ENCODE results near the gene ARHGAP20.

DNA sequence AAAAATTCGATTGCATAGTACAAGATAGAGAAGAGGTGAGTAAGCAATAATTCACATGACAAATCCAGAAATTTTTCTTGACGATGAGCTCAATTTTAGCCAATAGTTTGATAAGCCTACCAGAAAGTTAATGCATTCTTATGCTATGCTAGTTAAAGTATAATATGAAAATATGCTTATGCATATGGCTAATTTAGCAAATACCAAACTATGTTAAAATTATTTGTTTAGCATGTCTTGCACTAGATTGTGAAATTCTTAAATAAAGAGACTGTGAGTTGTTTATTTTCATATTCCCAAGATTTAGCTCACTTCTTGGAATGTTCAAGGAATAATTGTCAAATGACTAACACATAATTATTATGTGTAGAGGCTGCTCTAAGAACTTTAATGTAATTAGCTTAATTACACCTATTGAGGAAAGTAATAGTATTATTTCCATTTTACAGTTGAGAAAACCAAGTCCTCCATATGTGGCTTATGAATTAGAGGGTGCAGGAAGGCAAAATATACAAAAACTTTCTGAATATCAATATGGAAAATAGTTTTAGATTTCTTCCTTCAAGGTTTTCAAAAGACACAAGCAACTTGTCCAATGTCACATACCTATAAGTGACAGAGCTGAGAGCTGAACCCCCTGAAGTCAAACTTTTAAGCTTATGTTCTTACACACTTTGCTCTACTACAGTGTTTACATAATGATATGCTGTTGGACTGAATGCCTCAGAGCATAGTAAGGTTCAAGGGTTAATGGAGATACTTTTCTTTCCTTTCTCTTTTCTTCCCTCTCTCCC lies 45.9 kb upstream of the ARHGAP20 start:
- TF ChIP-seq, protein P1, sequence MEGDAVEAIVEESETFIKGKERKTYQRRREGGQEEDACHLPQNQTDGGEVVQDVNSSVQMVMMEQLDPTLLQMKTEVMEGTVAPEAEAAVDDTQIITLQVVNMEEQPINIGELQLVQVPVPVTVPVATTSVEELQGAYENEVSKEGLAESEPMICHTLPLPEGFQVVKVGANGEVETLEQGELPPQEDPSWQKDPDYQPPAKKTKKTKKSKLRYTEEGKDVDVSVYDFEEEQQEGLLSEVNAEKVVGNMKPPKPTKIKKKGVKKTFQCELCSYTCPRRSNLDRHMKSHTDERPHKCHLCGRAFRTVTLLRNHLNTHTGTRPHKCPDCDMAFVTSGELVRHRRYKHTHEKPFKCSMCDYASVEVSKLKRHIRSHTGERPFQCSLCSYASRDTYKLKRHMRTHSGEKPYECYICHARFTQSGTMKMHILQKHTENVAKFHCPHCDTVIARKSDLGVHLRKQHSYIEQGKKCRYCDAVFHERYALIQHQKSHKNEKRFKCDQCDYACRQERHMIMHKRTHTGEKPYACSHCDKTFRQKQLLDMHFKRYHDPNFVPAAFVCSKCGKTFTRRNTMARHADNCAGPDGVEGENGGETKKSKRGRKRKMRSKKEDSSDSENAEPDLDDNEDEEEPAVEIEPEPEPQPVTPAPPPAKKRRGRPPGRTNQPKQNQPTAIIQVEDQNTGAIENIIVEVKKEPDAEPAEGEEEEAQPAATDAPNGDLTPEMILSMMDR (conservative IDR thresholded peaks at IDR 0.05; ENCODE audit: low read depth, low read length), result no peak
- no peak for TF ChIP-seq POLR2A (IDR thresholded peaks at IDR 0.05; ENCODE audit: low read depth, low read length)
- TF ChIP-seq RAD21 (IDR thresholded peaks at IDR 0.05; ENCODE audit: low read length), result no peak
- TF ChIP-seq MAFK (IDR thresholded peaks at IDR 0.05; ENCODE audit: low read depth, low read length), result peak; percentile 41; the same call in 1 of the 2 replicates
- TF ChIP-seq CHD1 (IDR thresholded peaks at IDR 0.05; ENCODE audit: low read depth, low read length), result no peak
- no peak for TF ChIP-seq NFE2L2 (IDR thresholded peaks at IDR 0.05; ENCODE audit: low read depth, low read length)
- TF ChIP-seq CEBPB (IDR thresholded peaks at IDR 0.05; ENCODE audit: low read depth, low read length), result peak; percentile 68
- no peak for TF ChIP-seq RFX5 (IDR thresholded peaks at IDR 0.05; ENCODE audit: low read depth, low read length)
- no peak for TF ChIP-seq MAZ (IDR thresholded peaks at IDR 0.05; ENCODE audit: borderline replicate concordance, low read depth, low read length)
- TF ChIP-seq MXI1 (IDR thresholded peaks at IDR 0.05; ENCODE audit: borderline replicate concordance, low read depth, low read length), result no peak
